ENCODE data around the gene POLR3E. TPM values are rescaled to one million over a fixed set of nuclear protein-coding genes. Genes with fewer than 3 reads are reported as not detected.

Gene POLR3E
- total RNA-seq, 1 donor from 2014 or later, result 91.3 TPM

DNA sequence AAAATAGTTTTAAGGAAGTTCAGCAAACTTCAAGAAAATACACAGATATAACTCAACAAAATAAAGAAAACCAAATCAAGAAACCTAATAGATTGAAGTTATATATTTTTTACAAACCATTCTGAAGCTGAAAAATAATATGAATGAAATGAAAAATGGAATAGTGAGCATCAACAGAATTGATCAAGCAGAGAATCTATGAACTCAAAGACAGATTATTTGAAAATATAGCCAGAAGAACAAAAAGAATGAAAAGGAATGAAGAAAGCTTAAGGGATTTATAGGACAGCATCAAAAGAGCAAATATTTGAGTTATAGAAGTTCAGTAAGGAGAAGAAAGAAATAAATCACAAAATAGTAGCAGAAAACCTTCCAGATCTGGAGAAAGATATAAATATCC, 39.4 kb downstream of the POLR3E start:
- no peak overlapping the region for H3K27ac ChIP-seq

GRCh38 chr16:22337045-22337444, 39.8 kb downstream of the POLR3E start:
- Histone ChIP-seq H3K36me3 (peaks cover 23% of the 10 kb centered on the region), H3K4me3 (no peak overlapping the region), H4K20me1 (ENCODE audit: low read depth) (no peaks in the 10 kb centered on the region), H3K4me2 (no peak overlapping the region), H3F3A (ENCODE audit: low read depth) (peaks cover 3% of the 10 kb centered on the region), H3K27me3 (no peaks in the 10 kb centered on the region), H3K4me1 (no peaks in the 10 kb centered on the region), H3K79me2 (ENCODE audit: low read depth) (no peaks in the 10 kb centered on the region), H2AFZ (replicated peaks) (no peak overlapping the region), H3K27ac (no peak overlapping the region), H3K9me3 (ENCODE audit: low read depth) (peaks cover 9% of the 10 kb centered on the region), H3K9ac (no peak overlapping the region)
- H3K27ac Mint-ChIP-seq, result no peak overlapping the region
- H3K27me3 Mint-ChIP-seq (ENCODE audit: insufficient read depth, low read depth), result no peaks in the 10 kb centered on the region
- no peak for DNase-seq (ENCODE audit: low spot score)
- H3K4me3 Mint-ChIP-seq, result no peak overlapping the region
- H3K9me3 Mint-ChIP-seq, result peaks cover 45% of the 10 kb centered on the region
- TF ChIP-seq CTCF (IDR thresholded peaks at IDR 0.05), result no peak
- no peak for TF ChIP-seq EZH2 (IDR thresholded peaks at IDR 0.05)
- no peak for TF ChIP-seq EZH2phosphoT487 (IDR thresholded peaks at IDR 0.05)
- no peaks in the 10 kb centered on the region for H3K4me1 Mint-ChIP-seq
- peaks cover 54% of the 10 kb centered on the region for H3K36me3 Mint-ChIP-seq

More for the DNA sequence above, 39.4 kb downstream of the POLR3E start:
- Histone ChIP-seq H4K20me1 (ENCODE audit: low read depth) (no peaks in the 10 kb centered on the region), H3K9ac (no peak overlapping the region), H3K27me3 (no peaks in the 10 kb centered on the region), H3K36me3 (peaks cover 23% of the 10 kb centered on the region), H3K4me3 (no peak overlapping the region), H3K4me2 (no peak overlapping the region), H3K4me1 (no peaks in the 10 kb centered on the region), H3F3A (ENCODE audit: low read depth) (peaks cover 3% of the 10 kb centered on the region), H3K79me2 (ENCODE audit: low read depth) (no peaks in the 10 kb centered on the region), H2AFZ (replicated peaks) (no peak overlapping the region), H3K9me3 (ENCODE audit: low read depth) (peaks cover 9% of the 10 kb centered on the region)
- Mint-ChIP-seq H3K4me3 (no peak overlapping the region), H3K27me3 (ENCODE audit: insufficient read depth, low read depth) (no peaks in the 10 kb centered on the region), H3K9me3 (peaks cover 42% of the 10 kb centered on the region), H3K36me3 (peaks cover 54% of the 10 kb centered on the region), H3K27ac (no peak overlapping the region), H3K4me1 (no peaks in the 10 kb centered on the region)
- DNase-seq (ENCODE audit: low spot score), result no peak
- TF ChIP-seq CTCF (IDR thresholded peaks at IDR 0.05), result no peak
- no peak for TF ChIP-seq EZH2phosphoT487 (IDR thresholded peaks at IDR 0.05)
- TF ChIP-seq EZH2 (IDR thresholded peaks at IDR 0.05), result no peak

DNA sequence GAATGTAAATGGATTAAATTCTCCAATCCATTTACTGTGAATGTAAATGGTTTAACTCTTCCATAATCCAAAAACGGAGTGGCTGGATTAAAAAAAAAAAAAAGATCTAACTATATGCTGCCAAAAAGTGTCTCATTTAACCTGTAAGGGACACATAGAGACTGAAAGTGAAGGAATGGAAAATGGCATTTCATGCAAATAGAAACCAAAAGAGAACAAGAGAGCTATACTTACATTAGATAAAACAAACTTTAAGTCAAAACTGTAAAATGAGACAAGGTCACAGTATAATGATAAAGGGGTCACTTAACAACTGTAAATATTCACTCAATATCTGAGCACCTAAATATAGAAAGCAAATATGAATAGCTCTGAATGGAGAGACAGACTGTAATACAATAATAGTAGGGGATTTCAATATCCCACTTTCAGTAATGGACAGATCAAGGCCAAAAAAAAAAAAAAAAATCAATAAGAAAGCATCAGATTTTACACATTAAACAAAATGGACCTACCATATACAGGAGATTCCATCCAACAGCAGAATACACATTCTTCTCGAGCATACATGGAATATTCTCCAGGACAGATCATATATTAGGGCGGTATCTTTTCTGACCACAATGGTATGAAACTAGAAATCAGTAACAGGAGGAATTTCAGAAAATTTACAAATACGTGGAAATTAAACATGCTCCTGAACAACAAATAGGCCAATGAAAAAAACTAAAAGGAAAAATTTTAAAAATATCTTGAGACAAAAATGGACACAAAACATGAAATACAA, 40.8 kb downstream of the POLR3E start:
- Histone ChIP-seq H3K36me3 (peaks cover 23% of the 10 kb centered on the region), H3K79me2 (ENCODE audit: low read depth) (no peaks in the 10 kb centered on the region), H3F3A (ENCODE audit: low read depth) (peaks cover 6% of the 10 kb centered on the region), H3K4me3 (no peak overlapping the region), H3K9me3 (ENCODE audit: low read depth) (peaks cover 9% of the 10 kb centered on the region), H3K9ac (no peak overlapping the region), H2AFZ (replicated peaks) (no peak overlapping the region), H3K27me3 (no peaks in the 10 kb centered on the region), H3K4me2 (no peak overlapping the region), H3K4me1 (no peaks in the 10 kb centered on the region), H3K27ac (no peak overlapping the region), H4K20me1 (ENCODE audit: low read depth) (no peaks in the 10 kb centered on the region)
- peaks cover 48% of the 10 kb centered on the region for H3K36me3 Mint-ChIP-seq
- H3K4me3 Mint-ChIP-seq, result no peak overlapping the region
- no peaks in the 10 kb centered on the region for H3K4me1 Mint-ChIP-seq
- no peak for TF ChIP-seq EZH2phosphoT487 (IDR thresholded peaks at IDR 0.05)
- TF ChIP-seq CTCF (IDR thresholded peaks at IDR 0.05), result no peak
- DNase-seq (ENCODE audit: low spot score), result no peak
- H3K27me3 Mint-ChIP-seq (ENCODE audit: insufficient read depth, low read depth), result no peaks in the 10 kb centered on the region
- H3K27ac Mint-ChIP-seq, result no peak overlapping the region
- peaks cover 45% of the 10 kb centered on the region for H3K9me3 Mint-ChIP-seq

Measured in neural progenitor cell (in vitro differentiated cells).